ENCODE measurements around the gene TEKTIP1. TPM values are rescaled to one million over a fixed set of nuclear protein-coding genes. Genes with fewer than 3 reads are reported as not detected.

The TEKTIP1 gene
- total RNA-seq, 2 donors from 2014 or later, result 0.41 to 5.3 TPM

GRCh38 chr19:3535235-3535535 lies 3.8 kb upstream of the TEKTIP1 start:
- H3K27me3 ChIP-seq (replicated peaks; ENCODE audit: insufficient read depth), result no peaks in the 10 kb centered on the region
- H3K4me3 ChIP-seq, result no peak overlapping the region
- peaks cover 8 to 11% of the 10 kb centered on the region in 2 donors for H3K36me3 ChIP-seq
- intact Hi-C loops (cut with DNase I), result no loop called here
- TF ChIP-seq, protein P1, sequence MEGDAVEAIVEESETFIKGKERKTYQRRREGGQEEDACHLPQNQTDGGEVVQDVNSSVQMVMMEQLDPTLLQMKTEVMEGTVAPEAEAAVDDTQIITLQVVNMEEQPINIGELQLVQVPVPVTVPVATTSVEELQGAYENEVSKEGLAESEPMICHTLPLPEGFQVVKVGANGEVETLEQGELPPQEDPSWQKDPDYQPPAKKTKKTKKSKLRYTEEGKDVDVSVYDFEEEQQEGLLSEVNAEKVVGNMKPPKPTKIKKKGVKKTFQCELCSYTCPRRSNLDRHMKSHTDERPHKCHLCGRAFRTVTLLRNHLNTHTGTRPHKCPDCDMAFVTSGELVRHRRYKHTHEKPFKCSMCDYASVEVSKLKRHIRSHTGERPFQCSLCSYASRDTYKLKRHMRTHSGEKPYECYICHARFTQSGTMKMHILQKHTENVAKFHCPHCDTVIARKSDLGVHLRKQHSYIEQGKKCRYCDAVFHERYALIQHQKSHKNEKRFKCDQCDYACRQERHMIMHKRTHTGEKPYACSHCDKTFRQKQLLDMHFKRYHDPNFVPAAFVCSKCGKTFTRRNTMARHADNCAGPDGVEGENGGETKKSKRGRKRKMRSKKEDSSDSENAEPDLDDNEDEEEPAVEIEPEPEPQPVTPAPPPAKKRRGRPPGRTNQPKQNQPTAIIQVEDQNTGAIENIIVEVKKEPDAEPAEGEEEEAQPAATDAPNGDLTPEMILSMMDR (IDR thresholded peaks at IDR 0.05), result no peak
- TF ChIP-seq POLR2AphosphoS5 (IDR thresholded peaks at IDR 0.05), result no peak
- no peak for TF ChIP-seq POLR2A (IDR thresholded peaks at IDR 0.05)
- WGBS, result 92% methylated on average over 9 of the region's 9 CpGs
- H3K27ac ChIP-seq, result no peak overlapping the region
- H3K4me1 ChIP-seq (replicated peaks), result no peaks in the 10 kb centered on the region
- H3K9me3 ChIP-seq, result no peaks in the 10 kb centered on the region
- no peak for DNase-seq (ENCODE audit: low spot score)

GRCh38 chr19:3535563-3535965 lies 3.4 kb upstream of the TEKTIP1 start:
- Histone ChIP-seq H3K27ac (no peak overlapping the region), H3K4me3 (no peak overlapping the region), H3K36me3 (peaks cover 8 to 11% of the 10 kb centered on the region in 2 donors), H3K27me3 (replicated peaks; ENCODE audit: insufficient read depth) (no peaks in the 10 kb centered on the region), H3K4me1 (replicated peaks) (no peaks in the 10 kb centered on the region), H3K9me3 (no peaks in the 10 kb centered on the region)
- DNase-seq (ENCODE audit: low spot score), result no peak
- intact Hi-C loops (cut with DNase I), result no loop called here
- TF ChIP-seq POLR2A (IDR thresholded peaks at IDR 0.05) (no peak), POLR2AphosphoS5 (IDR thresholded peaks at IDR 0.05) (no peak)
- TF ChIP-seq, protein P1 (IDR thresholded peaks at IDR 0.05), result no peak
- 94% methylated on average over 14 of the region's 14 CpGs for WGBS

DNA sequence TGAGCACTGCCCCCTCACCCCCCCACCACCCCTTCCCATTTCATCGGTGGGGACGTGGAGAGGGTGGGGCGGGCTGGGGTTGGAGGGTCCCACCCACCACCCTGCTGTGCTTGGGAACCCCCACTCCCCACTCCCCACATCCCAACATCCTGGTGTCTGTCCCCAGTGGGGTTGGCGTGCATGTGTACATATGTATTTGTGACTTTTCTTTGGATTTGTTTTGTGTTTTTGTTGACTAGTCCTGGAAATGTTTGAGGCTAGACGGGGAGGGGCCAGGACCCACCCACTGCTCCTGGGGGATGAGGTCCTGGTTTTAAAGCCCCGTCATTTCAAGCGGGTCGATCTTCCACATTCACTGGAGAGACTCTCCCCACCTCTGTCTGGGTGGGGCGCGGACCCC lies 3.0 kb upstream of the TEKTIP1 start:
- Histone ChIP-seq H3K36me3 (peaks cover 8 to 10% of the 10 kb centered on the region in 2 donors), H3K27me3 (replicated peaks; ENCODE audit: insufficient read depth) (no peaks in the 10 kb centered on the region), H3K4me1 (replicated peaks) (no peaks in the 10 kb centered on the region), H3K27ac (no peak overlapping the region), H3K4me3 (no peak overlapping the region), H3K9me3 (no peaks in the 10 kb centered on the region)
- TF ChIP-seq, protein P1 (IDR thresholded peaks at IDR 0.05), result no peak
- TF ChIP-seq POLR2A (IDR thresholded peaks at IDR 0.05) (no peak), POLR2AphosphoS5 (IDR thresholded peaks at IDR 0.05) (no peak)
- DNase-seq (ENCODE audit: low spot score), result no peak
- intact Hi-C loops (cut with DNase I), result no loop called here
- WGBS, result 63% methylated on average over 10 of the region's 10 CpGs

DNA sequence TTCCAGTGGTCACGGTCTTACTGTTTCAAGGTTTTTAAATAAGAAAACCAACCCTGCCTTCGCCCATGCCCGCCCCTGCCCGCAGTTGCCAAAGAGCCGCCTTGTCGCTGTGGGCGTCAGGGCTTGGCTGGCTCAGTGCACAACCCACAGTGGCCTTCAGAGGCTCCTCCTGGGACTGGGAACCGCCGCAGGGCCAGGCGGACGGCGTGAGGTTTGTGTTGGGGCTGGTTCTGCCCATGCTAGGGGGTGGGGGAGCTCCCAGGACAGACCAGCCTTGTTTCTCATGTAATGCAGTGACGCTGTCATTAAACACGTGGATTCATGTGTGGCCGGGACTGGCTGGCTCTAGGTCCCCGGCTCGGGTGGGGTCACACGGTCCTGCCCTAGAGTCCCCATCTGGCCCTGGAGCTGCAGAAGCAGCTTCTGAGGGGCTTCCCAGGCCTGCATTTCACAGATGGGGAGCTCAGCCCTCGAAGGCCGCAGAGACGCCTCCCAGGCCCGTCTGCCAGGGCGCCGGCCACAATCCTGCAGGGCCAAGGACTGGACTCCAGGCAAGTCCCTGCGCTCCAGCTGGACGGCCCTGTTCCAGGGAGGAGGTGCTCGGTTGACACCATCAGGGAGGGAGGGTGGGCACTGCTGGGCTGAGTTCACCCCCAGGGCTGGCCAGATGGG lies 2.4 kb upstream of the TEKTIP1 start:
- whole genome bisulfite sequencing, result 59% methylated on average over 27 of the region's 27 CpGs
- Histone ChIP-seq H3K27me3 (replicated peaks; ENCODE audit: insufficient read depth) (no peaks in the 10 kb centered on the region), H3K9me3 (no peaks in the 10 kb centered on the region), H3K4me3 (no peak overlapping the region), H3K27ac (peak overlapping the region in 1 of 2 donors; percentile 10), H3K36me3 (peaks cover 4 to 8% of the 10 kb centered on the region in 2 donors), H3K4me1 (replicated peaks) (no peaks in the 10 kb centered on the region)
- no peak for TF ChIP-seq POLR2AphosphoS5 (IDR thresholded peaks at IDR 0.05)
- TF ChIP-seq, protein P1 (IDR thresholded peaks at IDR 0.05), result no peak
- no peak for TF ChIP-seq POLR2A (IDR thresholded peaks at IDR 0.05)
- intact Hi-C loops (cut with DNase I), result no loop called here
- DNase-seq (ENCODE audit: low spot score), result no peak

DNA sequence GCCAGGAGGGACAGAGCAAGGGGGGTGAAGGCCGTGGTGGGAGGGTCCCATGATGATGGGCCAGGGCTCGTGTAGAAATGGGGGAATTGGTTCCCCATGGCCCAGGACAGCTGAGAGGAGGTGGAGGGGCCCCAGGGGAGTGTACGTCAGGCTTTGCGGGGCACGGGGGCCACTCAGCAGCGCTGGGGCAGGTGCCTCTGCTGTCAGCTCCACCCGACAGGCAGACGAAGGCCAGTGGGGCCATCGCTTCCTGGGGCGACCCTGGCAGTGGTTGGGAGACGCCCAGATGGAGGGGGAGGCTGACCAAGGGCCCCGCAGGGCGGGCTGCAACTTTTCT lies 1.9 kb upstream of the TEKTIP1 start:
- no peak for DNase-seq (ENCODE audit: low spot score)
- no peak for TF ChIP-seq POLR2AphosphoS5 (IDR thresholded peaks at IDR 0.05)
- TF ChIP-seq, protein P1 (IDR thresholded peaks at IDR 0.05), result no peak
- no peak for TF ChIP-seq POLR2A (IDR thresholded peaks at IDR 0.05)
- 81% methylated on average over 13 of the region's 13 CpGs for WGBS
- Histone ChIP-seq H3K9me3 (no peaks in the 10 kb centered on the region), H3K27ac (peak overlapping the region in 1 of 2 donors; percentile 10), H3K4me3 (no peak overlapping the region), H3K27me3 (replicated peaks; ENCODE audit: insufficient read depth) (no peaks in the 10 kb centered on the region), H3K36me3 (peaks cover 0 to 8% of the 10 kb centered on the region in 2 donors), H3K4me1 (replicated peaks) (no peaks in the 10 kb centered on the region)
- intact Hi-C loops (cut with DNase I), result no loop called here
